AG04450 (cell line): ENCODE results near the gene ZNF532. TPM values are rescaled to one million over a fixed set of nuclear protein-coding genes. Genes with fewer than 3 reads are reported as not detected.

Experiments used
- CTCF ChIA-PET: fragments of 300-600, 350-600 bp; formaldehyde crosslinking; extraction: SDS; loops from one replicate; lab custom pipeline; 2022; ENCODE audit warnings: antibody characterized with exemption, inconsistent platforms; lab: Charles Lee
- POLR2A ChIA-PET: fragments of 350-600 bp; formaldehyde crosslinking; extraction: SDS; loops from one replicate; lab custom pipeline; 2021; ENCODE audit warnings: antibody characterized with exemption, inconsistent platforms; lab: Yijun Ruan, JAX
- DNase-seq: peaks from one replicate; pipeline ENCODE4 v3.0.0-alpha.2; 2011; ENCODE audit warnings: low read depth, low spot score
- H3K27ac ChIP-seq: one replicate; pipeline ENCODE4 v1.5.1; 2012; ENCODE audit warnings: low read depth, low read length, control low read depth
- H3K27me3 ChIP-seq: one replicate; pipeline ENCODE4 v1.6.0; 2012; ENCODE audit warnings: low read length; ENCODE audit not compliant: control insufficient read depth, insufficient read depth
- H3K4me3 ChIP-seq: 2 replicates; pipeline ENCODE4 v1.5.1; 2011; ENCODE audit warnings: mild to moderate bottlenecking, low read depth, low read length, control low read depth
- H3K9me3 ChIP-seq: 2 replicates; pipeline ENCODE4 v1.5.1; 2012; ENCODE audit warnings: low read length; ENCODE audit not compliant: control insufficient read depth, insufficient read depth
- polyA plus RNA-seq: library from polyadenylated mRNA; depleted of rRNA; stranded (reverse); fragments of >200 nt; gene quantifications from 2 replicates; pipeline ENCODE4 v1.2.3, GENCODE V29; 2011
- TF ChIP-seq, protein P1 (sequence below): IDR thresholded peaks from 2 replicates; pipeline ENCODE4 v1.5.1; 2011; ENCODE audit warnings: low read depth, low read length, control low read depth, inconsistent platforms

ZNF532 gene
- polyA plus RNA-seq, 1 experiment: 69.7 TPM

DNA sequence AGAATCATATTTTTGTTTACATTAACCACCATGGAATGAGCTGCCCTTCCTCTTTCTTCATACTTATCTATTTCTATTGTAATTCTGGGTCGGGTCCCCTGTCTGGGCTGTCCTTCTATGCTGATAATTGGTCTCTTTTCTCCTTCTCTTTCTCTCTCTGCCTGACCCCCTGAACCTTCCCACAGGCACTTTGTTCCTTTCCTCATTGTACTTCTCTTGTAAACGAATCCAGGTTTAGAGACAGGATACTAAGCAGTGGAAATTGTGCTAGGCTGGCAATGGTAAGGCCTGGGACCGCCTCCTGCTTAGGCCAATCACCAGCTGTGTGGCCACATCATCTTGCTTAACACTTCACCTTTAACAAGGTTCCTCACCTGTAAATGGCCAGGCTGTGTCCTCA is 137.0 kb downstream of the ZNF532 start:
- peaks cover 7% of the 10 kb centered on the region for H3K9me3 ChIP-seq
- no peaks in the 10 kb centered on the region for H3K27me3 ChIP-seq
- DNase-seq: no peak
- TF ChIP-seq, protein P1, sequence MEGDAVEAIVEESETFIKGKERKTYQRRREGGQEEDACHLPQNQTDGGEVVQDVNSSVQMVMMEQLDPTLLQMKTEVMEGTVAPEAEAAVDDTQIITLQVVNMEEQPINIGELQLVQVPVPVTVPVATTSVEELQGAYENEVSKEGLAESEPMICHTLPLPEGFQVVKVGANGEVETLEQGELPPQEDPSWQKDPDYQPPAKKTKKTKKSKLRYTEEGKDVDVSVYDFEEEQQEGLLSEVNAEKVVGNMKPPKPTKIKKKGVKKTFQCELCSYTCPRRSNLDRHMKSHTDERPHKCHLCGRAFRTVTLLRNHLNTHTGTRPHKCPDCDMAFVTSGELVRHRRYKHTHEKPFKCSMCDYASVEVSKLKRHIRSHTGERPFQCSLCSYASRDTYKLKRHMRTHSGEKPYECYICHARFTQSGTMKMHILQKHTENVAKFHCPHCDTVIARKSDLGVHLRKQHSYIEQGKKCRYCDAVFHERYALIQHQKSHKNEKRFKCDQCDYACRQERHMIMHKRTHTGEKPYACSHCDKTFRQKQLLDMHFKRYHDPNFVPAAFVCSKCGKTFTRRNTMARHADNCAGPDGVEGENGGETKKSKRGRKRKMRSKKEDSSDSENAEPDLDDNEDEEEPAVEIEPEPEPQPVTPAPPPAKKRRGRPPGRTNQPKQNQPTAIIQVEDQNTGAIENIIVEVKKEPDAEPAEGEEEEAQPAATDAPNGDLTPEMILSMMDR: no peak
- no peak overlapping the region for H3K27ac ChIP-seq
- no peak overlapping the region for H3K4me3 ChIP-seq
- POLR2A ChIA-PET: no interaction called here
- CTCF ChIA-PET: no interaction called here

GRCh38 chr18:59002974-59003594 is 138.4 kb downstream of the ZNF532 start:
- no peaks in the 10 kb centered on the region for H3K27me3 ChIP-seq
- peaks cover 7% of the 10 kb centered on the region for H3K9me3 ChIP-seq
- CTCF ChIA-PET: interaction anchor here (0.6 kb wide), 1 partner anchor 68 kb away, joined by 9 read pairs; no protein-coding TSS in a partner anchor
- no peak for DNase-seq
- H3K4me3 ChIP-seq: no peak overlapping the region
- POLR2A ChIA-PET: no interaction called here
- TF ChIP-seq, protein P1: no peak
- no peak overlapping the region for H3K27ac ChIP-seq

GRCh38 chr18:59005262-59005661 is 140.6 kb downstream of the ZNF532 start:
- no peak overlapping the region for H3K4me3 ChIP-seq
- TF ChIP-seq, protein P1: no peak
- CTCF ChIA-PET: no interaction called here
- no peak overlapping the region for H3K27ac ChIP-seq
- H3K9me3 ChIP-seq: peaks cover 7% of the 10 kb centered on the region
- no peak for DNase-seq
- H3K27me3 ChIP-seq: no peaks in the 10 kb centered on the region
- POLR2A ChIA-PET: no interaction called here

DNA sequence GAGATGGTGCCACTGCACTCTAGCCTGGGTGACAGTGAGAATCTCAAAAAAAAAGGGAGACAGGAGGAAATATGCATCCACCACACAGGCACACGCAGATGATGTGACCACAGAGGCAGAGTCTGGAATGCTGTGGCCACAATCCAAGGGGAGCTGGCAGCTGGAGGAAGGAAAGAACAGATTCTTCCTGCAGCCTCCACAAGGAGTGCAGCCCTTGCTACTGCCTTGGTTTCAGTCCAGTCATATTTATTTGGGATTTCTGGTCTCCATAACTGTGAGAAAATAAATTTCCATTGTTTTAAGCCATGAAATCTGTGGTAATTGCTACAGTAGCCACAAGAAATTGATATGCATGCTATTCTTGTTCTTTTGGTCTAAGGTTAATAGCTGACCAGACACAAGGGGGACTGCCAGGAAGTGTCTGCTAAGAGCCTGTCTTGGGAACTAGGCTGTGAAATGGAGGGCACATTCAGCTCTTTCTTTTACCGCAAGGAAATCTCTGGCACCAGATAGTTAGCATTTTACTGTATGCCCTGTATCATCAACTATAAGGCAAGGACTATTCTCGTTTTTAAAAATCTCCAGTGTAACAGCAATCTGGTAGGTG is 141.9 kb downstream of the ZNF532 start:
- Histone ChIP-seq H3K27me3 (no peaks in the 10 kb centered on the region), H3K4me3 (no peak overlapping the region), H3K27ac (no peak overlapping the region), H3K9me3 (peaks cover 7% of the 10 kb centered on the region)
- CTCF ChIA-PET: no interaction called here
- POLR2A ChIA-PET: no interaction called here
- DNase-seq: no peak
- TF ChIP-seq, protein P1: no peak

- ChIA-PET POLR2A (interaction anchor here (0.7 kb wide), 2 partner anchors 62 to 210 kb away, joined by 3 to 5 read pairs; no protein-coding TSS in a partner anchor), CTCF (interaction anchor here (0.6 to 0.8 kb wide), 3 partner anchors 57 to 1021 kb away, joined by 3 read pairs; no protein-coding TSS in a partner anchor)
- TF ChIP-seq, protein P1: no peak
- Histone ChIP-seq H3K27me3 (no peaks in the 10 kb centered on the region), H3K27ac (peak overlapping the region; percentile 3), H3K9me3 (peaks cover 7% of the 10 kb centered on the region), H3K4me3 (no peak overlapping the region)
- no peak for DNase-seq
Measured at GRCh38 chr18:59008302-59008974, 143.8 kb downstream of the ZNF532 start.
